Neural progenitor cell (in vitro differentiated cells): Measurements from ENCODE around the gene RETN. TPM values are rescaled to one million over a fixed set of nuclear protein-coding genes. Genes with fewer than 3 reads are reported as not detected.

Experiments used
- DNase-seq: peaks from one replicate; pipeline ENCODE4 v3.0.0-alpha.2; 2016; ENCODE audit warnings: low spot score
- H2AFZ ChIP-seq: fragments of 200-600 bp; sonication (generic); replicated peaks from 2 replicates; pipeline ENCODE4 v1.6.1; 2016; ENCODE audit warnings: antibody characterized with exemption
- H3F3A ChIP-seq: fragments of 200-600 bp; sonication (generic); 2 replicates; pipeline ENCODE4 v1.6.1; 2016; ENCODE audit warnings: antibody characterized with exemption, low read depth
- H3K27ac ChIP-seq: fragments of 200-600 bp; sonication (generic); 2 replicates; pipeline ENCODE4 v1.5.1; 2016; ENCODE audit warnings: mild to moderate bottlenecking
- H3K27me3 ChIP-seq: fragments of 200-600 bp; sonication (generic); 2 replicates; pipeline ENCODE4 v1.6.1; 2016; ENCODE audit warnings: mild to moderate bottlenecking, moderate library complexity
- H3K36me3 ChIP-seq: fragments of 200-600 bp; sonication (generic); 2 replicates; pipeline ENCODE4 v1.5.1; 2016
- H3K4me1 ChIP-seq: fragments of 200-600 bp; sonication (generic); 2 replicates; pipeline ENCODE4 v1.6.1; 2016; ENCODE audit warnings: mixed run types
- H3K4me2 ChIP-seq: fragments of 200-600 bp; sonication (generic); 2 replicates; pipeline ENCODE4 v1.6.1; 2016
- H3K4me3 ChIP-seq: fragments of 200-600 bp; sonication (generic); 2 replicates; pipeline ENCODE4 v1.5.1; 2016
- H3K79me2 ChIP-seq: fragments of 200-600 bp; sonication (generic); 2 replicates; pipeline ENCODE4 v1.6.1; 2016; ENCODE audit warnings: low read depth
- H3K9ac ChIP-seq: fragments of 200-600 bp; sonication (generic); 2 replicates; pipeline ENCODE4 v1.6.1; 2016
- H3K9me3 ChIP-seq: fragments of 200-600 bp; sonication (generic); 2 replicates; pipeline ENCODE4 v1.5.1; 2016; ENCODE audit warnings: low read depth
- H4K20me1 ChIP-seq: fragments of 200-600 bp; sonication (generic); 2 replicates; pipeline ENCODE4 v1.6.1; 2016; ENCODE audit warnings: low read depth
- H3K27ac Mint-ChIP-seq: 3 replicates; pipeline ENCODE4 v1.8.0; 2021; ENCODE audit warnings: mixed read lengths
- H3K27me3 Mint-ChIP-seq: 2 replicates; pipeline ENCODE4 v1.8.0; 2022; ENCODE audit warnings: low read depth, mild to moderate bottlenecking, inconsistent platforms, moderate library complexity, mixed read lengths; ENCODE audit not compliant: insufficient read depth
- H3K36me3 Mint-ChIP-seq: 3 replicates; pipeline ENCODE4 v1.8.0; 2021; ENCODE audit warnings: mixed read lengths
- H3K4me1 Mint-ChIP-seq: 3 replicates; pipeline ENCODE4 v1.8.0; 2021; ENCODE audit warnings: mixed read lengths
- H3K4me3 Mint-ChIP-seq: 3 replicates; pipeline ENCODE4 v1.8.0; 2021; ENCODE audit warnings: mild to moderate bottlenecking, moderate library complexity, mixed read lengths
- H3K9me3 Mint-ChIP-seq: 3 replicates; pipeline ENCODE4 v1.8.0; 2020; ENCODE audit warnings: mixed read lengths
- CTCF ChIP-seq: fragments of 200-600 bp; sonication (generic); IDR thresholded peaks from 2 replicates; pipeline ENCODE4 v1.5.1; 2017; ENCODE audit warnings: antibody characterized with exemption, mild to moderate bottlenecking
- EZH2 ChIP-seq: fragments of 200-600 bp; sonication (generic); IDR thresholded peaks from 2 replicates; pipeline ENCODE4 v1.6.1; 2017; ENCODE audit warnings: antibody characterized with exemption, mild to moderate bottlenecking, moderate library complexity
- EZH2phosphoT487 ChIP-seq: fragments of 200-600 bp; sonication (generic); IDR thresholded peaks from 2 replicates; pipeline ENCODE4 v1.6.1; 2017; ENCODE audit warnings: antibody characterized with exemption
- total RNA-seq: library from RNA; depleted of rRNA; stranded (reverse); fragments of >200 nt; gene quantifications from 2 replicates; pipeline ENCODE4 v1.2.3, GENCODE V29; 2015; ENCODE audit warnings: low replicate concordance

The RETN gene
- total RNA-seq, 1 donor from 2014 or later = not detected

DNA sequence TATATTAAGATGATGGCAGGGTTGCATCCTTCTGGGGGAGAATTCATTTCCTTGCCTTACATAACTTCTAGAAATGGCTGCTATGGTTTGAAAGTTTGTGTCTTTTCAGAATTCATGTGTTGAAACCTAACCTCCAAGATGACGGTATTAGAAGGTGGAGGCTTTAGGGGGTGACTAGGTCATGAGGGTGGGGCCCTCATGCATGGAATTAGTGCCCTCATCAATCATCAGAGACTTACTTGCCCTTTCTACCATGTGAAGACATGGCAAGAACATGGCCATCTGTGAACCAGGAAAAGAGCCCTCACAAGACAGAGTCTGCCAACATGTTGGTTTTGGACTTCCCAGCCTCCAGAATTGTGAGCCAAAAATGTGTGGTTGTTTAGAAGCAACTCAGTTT lies 47.9 kb downstream of the RETN start:
- H3K36me3 ChIP-seq = no peaks in the 10 kb centered on the region
- H3F3A ChIP-seq = no peaks in the 10 kb centered on the region
- no peak overlapping the region for H3K27ac ChIP-seq
- H3K9ac ChIP-seq = no peak overlapping the region
- peaks cover 9% of the 10 kb centered on the region for H3K27me3 Mint-ChIP-seq
- H3K79me2 ChIP-seq = no peaks in the 10 kb centered on the region
- no peak for DNase-seq
- H3K4me2 ChIP-seq = no peak overlapping the region
- peaks cover 3% of the 10 kb centered on the region for H3K4me1 Mint-ChIP-seq
- H3K27ac Mint-ChIP-seq = no peak overlapping the region
- H3K4me3 ChIP-seq = no peak overlapping the region
- no peaks in the 10 kb centered on the region for H3K27me3 ChIP-seq
- no peaks in the 10 kb centered on the region for H3K9me3 Mint-ChIP-seq
- H2AFZ ChIP-seq = no peak overlapping the region
- H3K4me1 ChIP-seq = no peaks in the 10 kb centered on the region
- no peaks in the 10 kb centered on the region for H4K20me1 ChIP-seq
- no peak overlapping the region for H3K4me3 Mint-ChIP-seq
- no peaks in the 10 kb centered on the region for H3K36me3 Mint-ChIP-seq
- TF ChIP-seq CTCF = no peak
- TF ChIP-seq EZH2 = no peak
- no peak for TF ChIP-seq EZH2phosphoT487
- H3K9me3 ChIP-seq = no peaks in the 10 kb centered on the region

- no peak overlapping the region for H3K27ac ChIP-seq
- H3K36me3 Mint-ChIP-seq = no peaks in the 10 kb centered on the region
- H3K4me1 Mint-ChIP-seq = peaks cover 3% of the 10 kb centered on the region
- no peak overlapping the region for H3K9ac ChIP-seq
- H3F3A ChIP-seq = no peaks in the 10 kb centered on the region
- H3K4me2 ChIP-seq = no peak overlapping the region
- no peaks in the 10 kb centered on the region for H3K9me3 ChIP-seq
- H3K27ac Mint-ChIP-seq = no peak overlapping the region
- no peak for DNase-seq
- H3K27me3 ChIP-seq = no peaks in the 10 kb centered on the region
- no peaks in the 10 kb centered on the region for H3K36me3 ChIP-seq
- H3K4me3 Mint-ChIP-seq = no peak overlapping the region
- peaks cover 7% of the 10 kb centered on the region for H3K27me3 Mint-ChIP-seq
- no peaks in the 10 kb centered on the region for H3K4me1 ChIP-seq
- H2AFZ ChIP-seq = no peak overlapping the region
- H3K9me3 Mint-ChIP-seq = peaks cover 2% of the 10 kb centered on the region
- no peak for TF ChIP-seq CTCF
- no peak for TF ChIP-seq EZH2
- TF ChIP-seq EZH2phosphoT487 = no peak
- no peaks in the 10 kb centered on the region for H3K79me2 ChIP-seq
- no peak overlapping the region for H3K4me3 ChIP-seq
- no peaks in the 10 kb centered on the region for H4K20me1 ChIP-seq
These were observed 49.8 kb downstream of the RETN start for GRCh38 chr19:7718668-7719067.

Other genes starting within 250 kb of the RETN start
- 1.0 and 5.7 TPM in 2 replicates for gene PEX11G, start 180.0 kb upstream of the RETN start, total RNA-seq
- gene ZNF358, start 152.9 kb upstream of the RETN start, total RNA-seq = 16.9 and 50.3 TPM in 2 replicates
- 6.6 and 7.1 TPM in 2 replicates for gene MCOLN1, start 146.4 kb upstream of the RETN start, total RNA-seq
- 25.5 and 78.9 TPM in 2 replicates for gene PNPLA6, start 133.3 kb upstream of the RETN start, total RNA-seq
- 2.7 and 15.6 TPM in 2 replicates for gene CAMSAP3, start 73.2 kb upstream of the RETN start, total RNA-seq
- gene XAB2, start 39.5 kb upstream of the RETN start, total RNA-seq = 30.9 and 51.4 TPM in 2 replicates
- gene PET100, start 39.3 kb upstream of the RETN start, total RNA-seq = 22.0 and 30.3 TPM in 2 replicates
- not detected in 2 replicates for gene PCP2, start 35.3 kb upstream of the RETN start, total RNA-seq
- gene STXBP2, start 31.9 kb upstream of the RETN start, total RNA-seq = 12.7 and 21.9 TPM in 2 replicates
- gene MCEMP1, start 8.0 kb downstream of the RETN start, total RNA-seq = not detected in 2 replicates
- 24.4 and 53.7 TPM in 2 replicates for gene TRAPPC5, start 11.8 kb downstream of the RETN start, total RNA-seq
- gene FCER2, start 33.1 kb downstream of the RETN start, total RNA-seq = not detected in 2 replicates
- not detected in 2 replicates for gene CLEC4G, start 63.1 kb downstream of the RETN start, total RNA-seq
- not detected in 2 replicates for gene CD209, start 78.5 kb downstream of the RETN start, total RNA-seq
- not detected in 2 replicates for gene CLEC4M, start 94.2 kb downstream of the RETN start, total RNA-seq
- 4.1 and 13.5 TPM in 2 replicates for gene EVI5L, start 161.2 kb downstream of the RETN start, total RNA-seq
- gene PRR36, start 205.3 kb downstream of the RETN start, total RNA-seq = 0.07 and 2.8 TPM in 2 replicates
- 0.65 and 1.2 TPM in 2 replicates for gene LRRC8E, start 219.5 kb downstream of the RETN start, total RNA-seq
- gene MAP2K7, start 234.8 kb downstream of the RETN start, total RNA-seq = 14.4 and 20.7 TPM in 2 replicates
- 0.99 and 1.8 TPM in 2 replicates for gene TGFBR3L, start 245.8 kb downstream of the RETN start, total RNA-seq